Medulla oblongata (tissue), 1 donor: ENCODE data around the gene PPCDC.
A peak's percentile ranks its signal among the peaks of the same experiment; 100 is the strongest.

ENCODE experiments used
- DNase-seq: peaks from one replicate; pipeline ENCODE4 v3.0.0-alpha.2; 2015; ENCODE audit errors: extremely low spot score

The PPCDC gene

GRCh38 chr15:75008629-75009326 lies 14.6 kb upstream of the PPCDC start:
- no peak for DNase-seq

GRCh38 chr15:75016431-75016830 lies 7.0 kb upstream of the PPCDC start:
- no peak for DNase-seq

GRCh38 chr15:75019916-75020315 lies 3.5 kb upstream of the PPCDC start:
- DNase-seq = no peak

- no peak for DNase-seq
These were observed 2.0 kb upstream of the PPCDC start for GRCh38 chr15:75021341-75021740.

- DNase-seq = no peak
These were observed 608 bp upstream of the PPCDC start for GRCh38 chr15:75022783-75023180.

- DNase-seq = peak; percentile 49
These were observed 664 bp downstream of the PPCDC start for GRCh38 chr15:75023872-75024636.

DNA sequence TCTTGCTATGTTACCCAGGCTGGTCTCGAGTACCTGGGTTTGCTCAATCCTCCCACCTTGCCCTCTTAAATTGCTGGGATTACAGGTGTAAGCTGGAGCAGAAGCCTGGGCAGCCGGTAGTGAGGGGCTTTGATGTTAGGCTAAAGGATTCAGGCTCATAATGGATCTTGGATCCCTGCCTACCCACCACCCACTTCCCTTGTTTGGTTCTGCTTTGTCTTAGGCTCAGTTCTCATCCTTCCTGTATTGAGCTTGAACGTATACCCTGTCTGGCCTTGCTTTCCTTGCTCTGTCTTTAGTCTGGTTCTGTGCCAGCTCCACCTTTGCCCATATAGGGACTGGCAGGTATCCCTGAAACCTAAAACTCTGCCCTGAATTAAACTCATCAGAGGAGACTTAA lies 1.7 kb downstream of the PPCDC start:
- peak; percentile 53 for DNase-seq

GRCh38 chr15:75025548-75026260 lies 2.3 kb downstream of the PPCDC start:
- no peak for DNase-seq

DNA sequence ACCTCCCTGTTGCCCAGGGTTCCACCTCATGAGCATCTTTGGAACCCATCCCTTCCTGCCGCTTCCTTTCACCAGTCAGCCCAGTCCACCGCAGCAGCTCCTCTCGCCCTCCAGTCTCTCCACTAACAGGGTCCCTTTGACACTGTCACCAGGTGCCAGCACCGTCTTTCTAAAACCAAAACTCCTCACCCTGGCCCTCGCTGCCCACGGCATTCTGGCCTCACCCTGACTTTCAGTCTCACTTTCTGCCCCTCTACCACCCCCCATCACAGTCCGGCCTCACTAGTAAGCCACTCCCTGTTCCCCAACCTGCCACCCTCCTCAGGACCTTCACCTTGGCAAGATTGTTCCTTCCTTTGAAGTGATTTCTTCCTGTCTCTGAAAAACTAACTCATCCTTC lies 4.2 kb downstream of the PPCDC start:
- no peak for DNase-seq

DNA sequence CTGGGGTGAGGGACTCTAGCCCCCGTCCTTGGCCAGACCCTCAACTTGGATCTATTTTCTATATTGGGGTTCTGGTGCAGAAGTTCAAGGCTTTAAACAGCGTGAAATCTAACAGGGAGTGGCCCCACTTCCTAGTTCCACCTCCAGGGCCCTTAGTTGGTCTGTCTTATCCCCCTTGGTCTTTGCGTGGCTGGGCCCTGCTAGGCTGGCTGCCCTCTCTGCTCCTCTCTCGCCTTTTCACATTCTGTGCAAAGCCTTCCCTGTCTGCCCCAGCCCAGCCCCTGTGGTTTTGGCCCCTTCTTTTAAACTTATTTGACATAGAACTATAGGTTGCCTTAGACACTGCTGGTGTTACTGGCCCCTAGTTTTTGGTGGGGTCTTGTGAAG lies 5.6 kb downstream of the PPCDC start:
- DNase-seq = no peak

GRCh38 chr15:75029378-75030022 lies 6.1 kb downstream of the PPCDC start:
- peak; percentile 96 for DNase-seq

DNA sequence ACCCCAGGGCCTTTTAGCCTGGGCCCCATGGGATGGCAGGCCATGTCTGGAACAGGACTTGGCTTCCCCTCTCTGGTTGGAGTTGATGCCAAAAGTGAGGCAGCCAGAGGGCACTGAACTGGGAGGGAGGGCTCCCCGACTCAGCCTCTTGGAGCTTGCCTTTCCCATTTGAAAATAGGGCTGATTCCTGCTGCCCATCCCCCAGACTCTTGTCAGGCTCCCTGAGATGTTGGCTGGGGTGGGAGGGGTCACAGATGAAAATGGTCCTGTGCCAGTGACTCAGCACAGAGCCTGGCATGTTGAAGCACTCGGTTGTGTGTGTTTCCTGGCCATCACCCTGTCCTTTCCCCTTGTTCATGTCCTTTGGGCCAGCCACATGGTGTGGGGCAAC lies 6.6 kb downstream of the PPCDC start:
- DNase-seq = no peak

DNA sequence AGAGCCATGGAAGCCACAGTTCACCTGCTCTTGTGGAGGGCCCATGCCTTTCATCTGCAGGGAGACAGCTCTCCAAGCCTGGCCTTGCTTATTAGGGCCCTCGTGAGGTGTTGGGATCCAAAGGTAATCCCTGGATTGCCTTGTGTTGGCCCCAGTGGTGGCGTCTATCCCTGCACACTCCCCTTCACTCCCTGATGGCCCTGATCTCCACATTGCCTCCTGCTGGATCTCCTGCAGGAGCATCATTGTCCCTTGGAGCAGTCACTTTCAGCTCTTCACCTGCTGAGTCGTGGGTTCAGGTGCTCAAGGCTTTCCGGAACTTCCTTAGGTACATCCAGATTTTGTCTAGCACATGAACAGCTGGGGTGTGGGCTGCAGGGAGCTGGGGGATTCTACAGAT lies 7.0 kb downstream of the PPCDC start:
- no peak for DNase-seq

GRCh38 chr15:75031848-75032247 lies 8.5 kb downstream of the PPCDC start:
- no peak for DNase-seq

DNA sequence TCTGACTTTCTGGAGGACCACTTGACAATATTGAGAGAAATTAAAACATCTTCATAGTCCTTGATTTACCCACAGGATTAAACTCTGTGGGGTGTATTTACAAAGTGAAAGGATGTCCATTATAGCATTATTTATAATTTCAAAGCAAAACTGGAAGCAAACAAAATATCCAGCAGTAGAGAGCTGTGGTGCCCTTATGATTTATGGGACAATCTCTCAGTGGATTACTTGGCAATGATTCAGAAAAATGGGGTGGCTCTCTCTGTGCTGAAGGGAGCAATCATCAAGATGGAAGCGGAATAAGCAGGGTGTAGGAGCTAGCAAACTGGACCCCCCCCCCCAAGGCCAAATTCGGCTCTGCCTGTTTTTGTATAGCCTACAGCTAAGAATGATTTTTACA lies 9.0 kb downstream of the PPCDC start:
- DNase-seq = no peak

- DNase-seq = no peak
These were observed 10.4 kb downstream of the PPCDC start for GRCh38 chr15:75033809-75034208.

DNA sequence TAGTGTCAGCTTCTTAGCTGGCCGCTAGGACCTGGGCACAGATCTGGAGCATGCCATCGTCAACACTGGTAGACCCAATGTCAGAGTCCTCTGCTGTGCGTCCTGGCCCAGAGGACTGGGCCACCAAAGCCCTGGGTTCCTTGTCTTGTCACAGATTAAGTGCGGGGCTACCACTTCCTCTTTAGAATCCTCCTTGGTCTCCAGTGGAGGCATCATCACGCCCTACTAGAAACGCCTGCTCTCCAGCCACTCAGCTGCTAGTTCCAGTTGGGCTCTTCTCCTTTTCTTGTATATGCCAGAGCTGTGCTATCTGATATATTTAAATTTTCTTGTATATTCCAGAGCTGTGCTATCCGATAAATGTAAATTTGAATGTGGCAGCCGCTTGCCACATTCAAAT lies 11.2 kb downstream of the PPCDC start:
- DNase-seq = no peak

GRCh38 chr15:75036212-75036616 lies 12.8 kb downstream of the PPCDC start:
- DNase-seq = no peak

DNA sequence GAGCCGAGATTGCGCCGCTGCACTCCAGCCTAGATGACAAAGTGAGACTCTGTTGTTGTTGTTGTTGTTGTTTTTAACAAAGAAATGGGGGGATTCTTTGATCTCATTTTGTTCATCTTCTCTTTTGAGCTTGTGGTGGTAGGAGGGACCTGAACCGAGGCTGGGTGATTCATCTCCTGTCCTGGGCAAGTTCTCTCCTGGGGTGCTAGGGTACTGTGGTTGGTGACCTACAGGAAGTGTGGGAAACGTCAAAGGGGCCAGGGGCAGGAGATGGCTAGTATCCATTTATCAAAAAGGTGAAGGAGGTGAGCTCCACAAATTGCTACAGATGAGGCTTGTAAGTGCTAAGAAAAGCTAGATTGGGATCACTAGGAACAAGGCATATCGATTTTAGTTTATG lies 14.3 kb downstream of the PPCDC start:
- no peak for DNase-seq

- no peak for DNase-seq
These were observed 14.8 kb downstream of the PPCDC start for GRCh38 chr15:75038231-75038630.

- DNase-seq = peak; percentile 74
These were observed 19.5 kb downstream of the PPCDC start for GRCh38 chr15:75042730-75043508.
